ENCODE measurements around the gene CACNA1A. TPM values are rescaled to one million over a fixed set of nuclear protein-coding genes. Genes with fewer than 3 reads are reported as not detected.

The CACNA1A gene
- total RNA-seq, 1 experiment from 2014 or later, result not detected

GRCh38 chr19:13255719-13256059, 250.6 kb downstream of the CACNA1A start:
- BruUV-seq (replicated peaks), result no TSS peak
- POLR2A ChIA-PET, result no interaction called here
- Mint-ChIP-seq H3K4me3 (ENCODE audit: unreplicated experiment) (no peak overlapping the region), H3K36me3 (ENCODE audit: insufficient read depth, unreplicated experiment) (no peaks in the 10 kb centered on the region), H3K27ac (ENCODE audit: low read depth, unreplicated experiment) (no peak overlapping the region), H3K9me3 (ENCODE audit: unreplicated experiment) (peaks cover 5% of the 10 kb centered on the region), H3K27me3 (ENCODE audit: insufficient read depth, unreplicated experiment) (peaks cover 45% of the 10 kb centered on the region), H3K4me1 (ENCODE audit: insufficient read depth, unreplicated experiment) (peaks cover 2% of the 10 kb centered on the region)
- intact Hi-C loops (cut with micrococcal nuclease), result no loop called here
- TF ChIP-seq CTCF (IDR thresholded peaks at IDR 0.05; ENCODE audit: unreplicated experiment), result no peak
- CTCF ChIA-PET, result interaction anchor here (0.6 to 1.1 kb wide), 3 partner anchors 50 to 79 kb away, joined by 3 to 4 read pairs (median 3); no protein-coding TSS in a partner anchor
- DNase-seq (ENCODE audit: unreplicated experiment), result no peak

GRCh38 chr19:13255041-13255718, 251.1 kb downstream of the CACNA1A start:
- H3K36me3 Mint-ChIP-seq (ENCODE audit: insufficient read depth, unreplicated experiment), result no peaks in the 10 kb centered on the region
- ChIA-PET CTCF (interaction anchor here (0.6 kb wide), 2 partner anchors 50 to 79 kb away, joined by 3 to 4 read pairs; no protein-coding TSS in a partner anchor), POLR2A (no interaction called here)
- H3K27me3 Mint-ChIP-seq (ENCODE audit: insufficient read depth, unreplicated experiment), result peaks cover 45% of the 10 kb centered on the region
- no peak overlapping the region for H3K27ac Mint-ChIP-seq (ENCODE audit: low read depth, unreplicated experiment)
- no peak for TF ChIP-seq CTCF (IDR thresholded peaks at IDR 0.05; ENCODE audit: unreplicated experiment)
- H3K4me3 Mint-ChIP-seq (ENCODE audit: unreplicated experiment), result no peak overlapping the region
- no peaks in the 10 kb centered on the region for H3K4me1 Mint-ChIP-seq (ENCODE audit: insufficient read depth, unreplicated experiment)
- H3K9me3 Mint-ChIP-seq (ENCODE audit: unreplicated experiment), result peaks cover 5% of the 10 kb centered on the region
- DNase-seq (ENCODE audit: unreplicated experiment), result no peak
- intact Hi-C loops (cut with micrococcal nuclease), result no loop called here
- BruUV-seq (replicated peaks), result no TSS peak

GRCh38 chr19:13252569-13253335, 253.5 kb downstream of the CACNA1A start:
- TF ChIP-seq CTCF (IDR thresholded peaks at IDR 0.05; ENCODE audit: unreplicated experiment), result no peak
- H3K36me3 Mint-ChIP-seq (ENCODE audit: insufficient read depth, unreplicated experiment), result no peaks in the 10 kb centered on the region
- CTCF ChIA-PET, result interaction anchor here (0.7 to 1.4 kb wide), 3 partner anchors 10 to 275 kb away, joined by 3 to 4 read pairs (median 3); no protein-coding TSS in a partner anchor
- peaks cover 34% of the 10 kb centered on the region for H3K27me3 Mint-ChIP-seq (ENCODE audit: insufficient read depth, unreplicated experiment)
- H3K9me3 Mint-ChIP-seq (ENCODE audit: unreplicated experiment), result peaks cover 5% of the 10 kb centered on the region
- no peak overlapping the region for H3K4me3 Mint-ChIP-seq (ENCODE audit: unreplicated experiment)
- H3K4me1 Mint-ChIP-seq (ENCODE audit: insufficient read depth, unreplicated experiment), result no peaks in the 10 kb centered on the region
- no peak overlapping the region for H3K27ac Mint-ChIP-seq (ENCODE audit: low read depth, unreplicated experiment)
- no TSS peak for BruUV-seq (replicated peaks)
- intact Hi-C loops (cut with micrococcal nuclease), result no loop called here
- DNase-seq (ENCODE audit: unreplicated experiment), result no peak
- POLR2A ChIA-PET, result interaction anchor here (0.7 kb wide), 1 partner anchor 100 kb away, joined by 3 read pairs; no protein-coding TSS in a partner anchor

- no TSS peak for BruUV-seq (replicated peaks)
- intact Hi-C loops (cut with micrococcal nuclease), result no loop called here
- Mint-ChIP-seq H3K9me3 (ENCODE audit: unreplicated experiment) (no peaks in the 10 kb centered on the region), H3K27ac (ENCODE audit: low read depth, unreplicated experiment) (no peak overlapping the region), H3K36me3 (ENCODE audit: insufficient read depth, unreplicated experiment) (no peaks in the 10 kb centered on the region), H3K4me1 (ENCODE audit: insufficient read depth, unreplicated experiment) (no peaks in the 10 kb centered on the region), H3K27me3 (ENCODE audit: insufficient read depth, unreplicated experiment) (no peaks in the 10 kb centered on the region), H3K4me3 (ENCODE audit: unreplicated experiment) (no peak overlapping the region)
- CTCF ChIA-PET, result interaction anchor here (0.7 kb wide), 1 partner anchor 194 kb away, joined by 3 read pairs; no protein-coding TSS in a partner anchor
- no peak for TF ChIP-seq CTCF (IDR thresholded peaks at IDR 0.05; ENCODE audit: unreplicated experiment)
- POLR2A ChIA-PET, result no interaction called here
- DNase-seq (ENCODE audit: unreplicated experiment), result no peak
Measured at GRCh38 chr19:13244920-13245319, 261.4 kb downstream of the CACNA1A start.

Data from MCF 10A (cell line).